GM18526 (cell line): ENCODE data around the gene CD69.

Experiments
- POLR2A ChIP-seq: IDR thresholded peaks from 3 replicates; pipeline ENCODE4 v1.6.1; 2011; ENCODE audit not compliant: insufficient read length; ENCODE audit errors: extremely low read depth

Gene CD69

GRCh38 chr12:9757433-9758025 is 3.2 kb downstream of the CD69 start:
- TF ChIP-seq POLR2A, result no peak

GRCh38 chr12:9756706-9757105 is 4.0 kb downstream of the CD69 start:
- no peak for TF ChIP-seq POLR2A

- TF ChIP-seq POLR2A, result no peak
These were observed 4.5 kb downstream of the CD69 start for GRCh38 chr12:9756170-9756569.

GRCh38 chr12:9755567-9755966 is 5.1 kb downstream of the CD69 start:
- no peak for TF ChIP-seq POLR2A

- TF ChIP-seq POLR2A, result no peak
These were observed 5.7 kb downstream of the CD69 start for GRCh38 chr12:9755035-9755434.

GRCh38 chr12:9754099-9754927 is 6.4 kb downstream of the CD69 start:
- TF ChIP-seq POLR2A, result no peak

- no peak for TF ChIP-seq POLR2A
These were observed 7.2 kb downstream of the CD69 start for GRCh38 chr12:9753498-9753897.

GRCh38 chr12:9753073-9753472 is 7.6 kb downstream of the CD69 start:
- no peak for TF ChIP-seq POLR2A

GRCh38 chr12:9752145-9752933 is 8.4 kb downstream of the CD69 start:
- TF ChIP-seq POLR2A, result no peak

- no peak for TF ChIP-seq POLR2A
These were observed 9.2 kb downstream of the CD69 start for GRCh38 chr12:9751204-9752144.

- TF ChIP-seq POLR2A, result no peak
These were observed 10.2 kb downstream of the CD69 start for GRCh38 chr12:9750276-9751203.

- no peak for TF ChIP-seq POLR2A
These were observed 11.1 kb downstream of the CD69 start for GRCh38 chr12:9749640-9750039.

- no peak for TF ChIP-seq POLR2A
These were observed 15.5 kb downstream of the CD69 start for GRCh38 chr12:9745199-9745598.

- TF ChIP-seq POLR2A, result no peak
These were observed 18.0 kb downstream of the CD69 start for GRCh38 chr12:9742661-9743060.
